SK-N-SH treated with all-trans-retinoic acid at 6 μM for 48 hours (cell line): ENCODE measurements around the gene ITGA3.

Experiments
- CSDC2 ChIP-seq: fragments of 250-450 bp; sonication (Bioruptor Pico); IDR thresholded peaks from 2 replicates; pipeline ENCODE4 v1.5.0; 2020; ENCODE audit warnings: mild to moderate bottlenecking, moderate library complexity
- RARB ChIP-seq: fragments of 250-450 bp; sonication (Bioruptor Pico); IDR thresholded peaks from 2 replicates; pipeline ENCODE4 v1.8.0; 2021; ENCODE audit warnings: mild to moderate bottlenecking, moderate library complexity
- TCF4 ChIP-seq: fragments of 250-450 bp; sonication (Bioruptor Pico); IDR thresholded peaks from 2 replicates; pipeline ENCODE4 v1.8.0; 2021; ENCODE audit warnings: mild to moderate bottlenecking, moderate library complexity, borderline replicate concordance
- TOX ChIP-seq: fragments of 250-450 bp; sonication (Bioruptor Pico); IDR thresholded peaks from 2 replicates; pipeline ENCODE4 v1.8.0; 2021; ENCODE audit warnings: mild to moderate bottlenecking, moderate library complexity, borderline replicate concordance
- ZFP3 ChIP-seq: fragments of 250-450 bp; sonication (Bioruptor Pico); IDR thresholded peaks from 2 replicates; pipeline ENCODE4 v1.5.0; 2020; ENCODE audit warnings: mild to moderate bottlenecking, moderate library complexity
- ZFP30 ChIP-seq: fragments of 450-650 bp; formaldehyde crosslinking; IDR thresholded peaks from 2 replicates; pipeline ENCODE4 v1.5.0; 2022; ENCODE audit warnings: mild to moderate bottlenecking, moderate library complexity
- TF ChIP-seq, protein P1 (sequence below): fragments of 250-450 bp; sonication (Bioruptor Pico); IDR thresholded peaks from 2 replicates; pipeline ENCODE4 v1.5.1; 2020; ENCODE audit warnings: low read depth, mild to moderate bottlenecking, moderate library complexity
- TF ChIP-seq, protein P2 (sequence below): fragments of 250-450 bp; sonication (Bioruptor Pico); IDR thresholded peaks from 2 replicates; pipeline ENCODE4 v1.8.0; 2020; ENCODE audit warnings: mild to moderate bottlenecking, moderate library complexity, borderline replicate concordance
- TF ChIP-seq, protein P3 (sequence below): fragments of 250-450 bp; sonication (Bioruptor Pico); IDR thresholded peaks from 2 replicates; pipeline ENCODE4 v1.5.1; 2021; ENCODE audit warnings: mild to moderate bottlenecking, moderate library complexity

DNA sequence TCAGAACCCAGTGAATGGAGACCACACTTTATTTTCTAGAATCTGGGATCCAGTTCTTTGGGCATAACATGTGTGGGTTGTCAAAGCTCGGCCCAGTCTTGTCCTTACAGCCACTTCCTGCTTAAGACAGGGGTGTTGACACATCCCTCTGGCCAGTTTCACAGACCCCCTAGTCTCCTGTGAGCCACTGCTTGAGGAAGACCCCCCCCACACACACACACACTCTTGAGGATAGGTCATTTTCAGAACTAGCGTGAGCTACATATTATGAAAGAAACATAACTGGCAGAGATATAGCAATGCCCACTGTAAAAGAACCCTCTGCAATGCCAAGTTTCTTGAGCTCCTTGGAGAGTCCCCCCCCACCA is 36.0 kb downstream of the ITGA3 start:
- TF ChIP-seq, protein P1, sequence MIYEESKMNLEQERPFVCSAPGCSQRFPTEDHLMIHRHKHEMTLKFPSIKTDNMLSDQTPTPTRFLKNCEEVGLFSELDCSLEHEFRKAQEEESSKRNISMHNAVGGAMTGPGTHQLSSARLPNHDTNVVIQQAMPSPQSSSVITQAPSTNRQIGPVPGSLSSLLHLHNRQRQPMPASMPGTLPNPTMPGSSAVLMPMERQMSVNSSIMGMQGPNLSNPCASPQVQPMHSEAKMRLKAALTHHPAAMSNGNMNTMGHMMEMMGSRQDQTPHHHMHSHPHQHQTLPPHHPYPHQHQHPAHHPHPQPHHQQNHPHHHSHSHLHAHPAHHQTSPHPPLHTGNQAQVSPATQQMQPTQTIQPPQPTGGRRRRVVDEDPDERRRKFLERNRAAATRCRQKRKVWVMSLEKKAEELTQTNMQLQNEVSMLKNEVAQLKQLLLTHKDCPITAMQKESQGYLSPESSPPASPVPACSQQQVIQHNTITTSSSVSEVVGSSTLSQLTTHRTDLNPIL, result no peak
- TF ChIP-seq CSDC2 (CRISPR knock-in tag), result no peak
- no peak for TF ChIP-seq TCF4 (CRISPR knock-in tag)
- TF ChIP-seq ZFP3 (CRISPR knock-in tag), result no peak
- no peak for TF ChIP-seq RARB (CRISPR knock-in tag)
- TF ChIP-seq, protein P2, sequence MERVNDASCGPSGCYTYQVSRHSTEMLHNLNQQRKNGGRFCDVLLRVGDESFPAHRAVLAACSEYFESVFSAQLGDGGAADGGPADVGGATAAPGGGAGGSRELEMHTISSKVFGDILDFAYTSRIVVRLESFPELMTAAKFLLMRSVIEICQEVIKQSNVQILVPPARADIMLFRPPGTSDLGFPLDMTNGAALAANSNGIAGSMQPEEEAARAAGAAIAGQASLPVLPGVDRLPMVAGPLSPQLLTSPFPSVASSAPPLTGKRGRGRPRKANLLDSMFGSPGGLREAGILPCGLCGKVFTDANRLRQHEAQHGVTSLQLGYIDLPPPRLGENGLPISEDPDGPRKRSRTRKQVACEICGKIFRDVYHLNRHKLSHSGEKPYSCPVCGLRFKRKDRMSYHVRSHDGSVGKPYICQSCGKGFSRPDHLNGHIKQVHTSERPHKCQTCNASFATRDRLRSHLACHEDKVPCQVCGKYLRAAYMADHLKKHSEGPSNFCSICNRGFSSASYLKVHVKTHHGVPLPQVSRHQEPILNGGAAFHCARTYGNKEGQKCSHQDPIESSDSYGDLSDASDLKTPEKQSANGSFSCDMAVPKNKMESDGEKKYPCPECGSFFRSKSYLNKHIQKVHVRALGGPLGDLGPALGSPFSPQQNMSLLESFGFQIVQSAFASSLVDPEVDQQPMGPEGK (CRISPR knock-in tag), result no peak
- TF ChIP-seq, protein P3, sequence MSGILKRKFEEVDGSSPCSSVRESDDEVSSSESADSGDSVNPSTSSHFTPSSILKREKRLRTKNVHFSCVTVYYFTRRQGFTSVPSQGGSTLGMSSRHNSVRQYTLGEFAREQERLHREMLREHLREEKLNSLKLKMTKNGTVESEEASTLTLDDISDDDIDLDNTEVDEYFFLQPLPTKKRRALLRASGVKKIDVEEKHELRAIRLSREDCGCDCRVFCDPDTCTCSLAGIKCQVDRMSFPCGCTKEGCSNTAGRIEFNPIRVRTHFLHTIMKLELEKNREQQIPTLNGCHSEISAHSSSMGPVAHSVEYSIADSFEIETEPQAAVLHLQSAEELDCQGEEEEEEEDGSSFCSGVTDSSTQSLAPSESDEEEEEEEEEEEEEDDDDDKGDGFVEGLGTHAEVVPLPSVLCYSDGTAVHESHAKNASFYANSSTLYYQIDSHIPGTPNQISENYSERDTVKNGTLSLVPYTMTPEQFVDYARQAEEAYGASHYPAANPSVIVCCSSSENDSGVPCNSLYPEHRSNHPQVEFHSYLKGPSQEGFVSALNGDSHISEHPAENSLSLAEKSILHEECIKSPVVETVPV (CRISPR knock-in tag), result no peak
- no peak for TF ChIP-seq TOX (CRISPR knock-in tag)
- TF ChIP-seq ZFP30 (CRISPR knock-in tag), result no peak
